Stimulated activated CD8-positive, alpha-beta memory T cell treated with anti-CD3 and anti-CD28 coated beads, Interleukin-7, amount 100 ng/mL, for 48 hours (primary cell): ENCODE measurements around the gene ZCCHC18.

Experiments
- DNase-seq, 2 donors: peaks; one replicate each; pipeline ENCODE4 v3.0.0-alpha.2; 2020; ENCODE audit warnings: low read depth in 1 of 2; ENCODE audit errors: extremely low read depth in 1 of 2

The ZCCHC18 gene

GRCh38 chrX:104130808-104131207 is 18.5 kb downstream of the ZCCHC18 start:
- no peak for DNase-seq

GRCh38 chrX:104134583-104135261 is 22.4 kb downstream of the ZCCHC18 start:
- DNase-seq = no peak

DNA sequence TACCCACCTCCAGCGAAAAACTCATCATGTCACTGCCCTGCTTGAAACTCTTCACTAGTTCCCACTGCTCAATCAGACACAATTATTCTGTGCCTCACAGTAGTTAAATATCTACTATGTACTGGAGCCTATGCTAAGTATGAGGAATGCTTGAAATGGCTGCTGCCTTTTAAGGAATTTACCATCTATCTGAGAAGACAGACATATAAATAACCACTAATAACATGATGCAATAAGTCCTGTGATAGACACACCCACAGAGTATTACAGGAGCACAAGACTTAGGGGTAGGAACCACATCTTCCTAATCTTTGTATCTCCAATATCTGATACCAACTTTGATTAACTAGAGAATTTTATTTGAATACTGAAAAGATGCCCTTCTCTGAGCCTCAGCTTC is 23.4 kb downstream of the ZCCHC18 start:
- DNase-seq = no peak

GRCh38 chrX:104136241-104137019 is 24.1 kb downstream of the ZCCHC18 start:
- no peak for DNase-seq

GRCh38 chrX:104137496-104137895 is 25.2 kb downstream of the ZCCHC18 start:
- DNase-seq = no peak

- no peak for DNase-seq
Measured at GRCh38 chrX:104141087-104141760, 28.9 kb downstream of the ZCCHC18 start.

GRCh38 chrX:104151037-104151436 is 38.7 kb downstream of the ZCCHC18 start:
- DNase-seq = no peak

- peak; percentile 54 to 64 for DNase-seq
Measured at GRCh38 chrX:104156630-104157529, 44.6 kb downstream of the ZCCHC18 start, which contains the start of gene SLC25A53. SLC25A53 (minus strand) TSS chrX:104157009; CDS start chrX:104105257, 51,752 bp downstream.
